Activated naive CD8-positive, alpha-beta T cell treated with anti-CD3 and anti-CD28 coated beads for 36 hours (primary cell): Measurements from ENCODE around the gene EBF4. TPM values are rescaled to one million over a fixed set of nuclear protein-coding genes. Genes with fewer than 3 reads are reported as not detected.

Experiments used
- DNase-seq: peaks from one replicate; pipeline ENCODE4 v3.0.0; 2021
- H3K27ac Mint-ChIP-seq: one replicate; pipeline ENCODE4 v1.8.0; 2022; ENCODE audit warnings: mild to moderate bottlenecking, moderate library complexity, mixed read lengths
- H3K27me3 Mint-ChIP-seq: one replicate; pipeline ENCODE4 v1.8.0; 2022; ENCODE audit warnings: mild to moderate bottlenecking, mixed read lengths
- H3K36me3 Mint-ChIP-seq: one replicate; pipeline ENCODE4 v1.8.0; 2021; ENCODE audit warnings: mild to moderate bottlenecking, mixed read lengths
- H3K4me1 Mint-ChIP-seq: one replicate; pipeline ENCODE4 v1.8.0; 2021; ENCODE audit warnings: mixed read lengths
- H3K4me3 Mint-ChIP-seq: one replicate; pipeline ENCODE4 v1.8.0; 2022; ENCODE audit warnings: mild to moderate bottlenecking, moderate library complexity, mixed read lengths
- H3K9me3 Mint-ChIP-seq: one replicate; pipeline ENCODE4 v1.8.0; 2022; ENCODE audit warnings: mixed read lengths
- total RNA-seq, 2 experiments: library from RNA; stranded (reverse); gene quantifications; one replicate each; pipeline ENCODE4 v1.2.3, GENCODE V29; 2021

Gene EBF4
- total RNA-seq, 2 experiments from 2014 or later, result 0.66 to 0.98 TPM

- Mint-ChIP-seq H3K9me3 (no peaks in the 10 kb centered on the region), H3K4me3 (no peak overlapping the region)
Measured at GRCh38 chr20:2705931-2706645, 13.5 kb downstream of the EBF4 start.

GRCh38 chr20:2706688-2707352 lies 14.2 kb downstream of the EBF4 start:
- H3K4me3 Mint-ChIP-seq, result no peak overlapping the region
- no peaks in the 10 kb centered on the region for H3K9me3 Mint-ChIP-seq
- no peaks in the 10 kb centered on the region for H3K27me3 Mint-ChIP-seq
- no peaks in the 10 kb centered on the region for H3K36me3 Mint-ChIP-seq
- H3K27ac Mint-ChIP-seq, result no peak overlapping the region
- DNase-seq, result no peak
- H3K4me1 Mint-ChIP-seq, result peaks cover 5% of the 10 kb centered on the region

More at GRCh38 chr20:2705931-2706645, 13.5 kb downstream of the EBF4 start:
- Mint-ChIP-seq H3K27me3 (no peaks in the 10 kb centered on the region), H3K4me1 (peaks cover 5% of the 10 kb centered on the region), H3K27ac (no peak overlapping the region), H3K36me3 (no peaks in the 10 kb centered on the region)
- DNase-seq, result no peak

- Mint-ChIP-seq H3K4me1 (peaks cover 5% of the 10 kb centered on the region), H3K9me3 (no peaks in the 10 kb centered on the region), H3K36me3 (no peaks in the 10 kb centered on the region), H3K27me3 (no peaks in the 10 kb centered on the region), H3K4me3 (no peak overlapping the region), H3K27ac (no peak overlapping the region)
- DNase-seq, result no peak
Measured at GRCh38 chr20:2707353-2708072, 14.9 kb downstream of the EBF4 start.

GRCh38 chr20:2708073-2708415 lies 15.5 kb downstream of the EBF4 start:
- no peak overlapping the region for H3K27ac Mint-ChIP-seq
- no peak overlapping the region for H3K4me3 Mint-ChIP-seq
- H3K4me1 Mint-ChIP-seq, result peaks cover 5% of the 10 kb centered on the region
- DNase-seq, result no peak
- H3K9me3 Mint-ChIP-seq, result no peaks in the 10 kb centered on the region
- no peaks in the 10 kb centered on the region for H3K27me3 Mint-ChIP-seq
- no peaks in the 10 kb centered on the region for H3K36me3 Mint-ChIP-seq

GRCh38 chr20:2708665-2709064 lies 16.1 kb downstream of the EBF4 start:
- Mint-ChIP-seq H3K36me3 (no peaks in the 10 kb centered on the region), H3K9me3 (no peaks in the 10 kb centered on the region), H3K27ac (no peak overlapping the region), H3K27me3 (no peaks in the 10 kb centered on the region), H3K4me1 (peaks cover 5% of the 10 kb centered on the region), H3K4me3 (no peak overlapping the region)
- no peak for DNase-seq

- no peaks in the 10 kb centered on the region for H3K36me3 Mint-ChIP-seq
- no peak overlapping the region for H3K27ac Mint-ChIP-seq
- H3K27me3 Mint-ChIP-seq, result no peaks in the 10 kb centered on the region
- no peak overlapping the region for H3K4me3 Mint-ChIP-seq
- no peak for DNase-seq
- no peaks in the 10 kb centered on the region for H3K9me3 Mint-ChIP-seq
- H3K4me1 Mint-ChIP-seq, result peaks cover 5% of the 10 kb centered on the region
Measured at GRCh38 chr20:2709205-2709981, 16.8 kb downstream of the EBF4 start.

GRCh38 chr20:2713285-2713684 lies 20.7 kb downstream of the EBF4 start:
- H3K4me1 Mint-ChIP-seq, result no peaks in the 10 kb centered on the region
- H3K27ac Mint-ChIP-seq, result no peak overlapping the region
- DNase-seq, result no peak
- H3K9me3 Mint-ChIP-seq, result no peaks in the 10 kb centered on the region
- no peaks in the 10 kb centered on the region for H3K27me3 Mint-ChIP-seq
- no peaks in the 10 kb centered on the region for H3K36me3 Mint-ChIP-seq
- no peak overlapping the region for H3K4me3 Mint-ChIP-seq

GRCh38 chr20:2729251-2729713 lies 36.7 kb downstream of the EBF4 start:
- no peaks in the 10 kb centered on the region for H3K27me3 Mint-ChIP-seq
- peak overlapping the region; percentile 84 for H3K27ac Mint-ChIP-seq
- H3K4me3 Mint-ChIP-seq, result peak overlapping the region; percentile 49
- DNase-seq, result no peak
- peaks cover 24% of the 10 kb centered on the region for H3K9me3 Mint-ChIP-seq
- H3K36me3 Mint-ChIP-seq, result peaks cover 3% of the 10 kb centered on the region
- H3K4me1 Mint-ChIP-seq, result peaks cover 21% of the 10 kb centered on the region

GRCh38 chr20:2729791-2730190 lies 37.2 kb downstream of the EBF4 start:
- H3K36me3 Mint-ChIP-seq, result peaks cover 3% of the 10 kb centered on the region
- H3K27ac Mint-ChIP-seq, result peak overlapping the region; percentile 84
- no peak overlapping the region for H3K4me3 Mint-ChIP-seq
- DNase-seq, result no peak
- peaks cover 21% of the 10 kb centered on the region for H3K4me1 Mint-ChIP-seq
- no peaks in the 10 kb centered on the region for H3K27me3 Mint-ChIP-seq
- peaks cover 24% of the 10 kb centered on the region for H3K9me3 Mint-ChIP-seq

- no peak for DNase-seq
- Mint-ChIP-seq H3K4me3 (no peak overlapping the region), H3K27ac (no peak overlapping the region), H3K4me1 (peaks cover 15% of the 10 kb centered on the region), H3K9me3 (peaks cover 24% of the 10 kb centered on the region), H3K36me3 (peaks cover 3% of the 10 kb centered on the region), H3K27me3 (no peaks in the 10 kb centered on the region)
Measured at GRCh38 chr20:2734899-2735298, 42.3 kb downstream of the EBF4 start.

- Mint-ChIP-seq H3K36me3 (peaks cover 3% of the 10 kb centered on the region), H3K9me3 (peaks cover 14% of the 10 kb centered on the region), H3K4me1 (peaks cover 24% of the 10 kb centered on the region), H3K4me3 (no peak overlapping the region), H3K27ac (no peak overlapping the region), H3K27me3 (no peaks in the 10 kb centered on the region)
- no peak for DNase-seq
Measured at GRCh38 chr20:2736441-2736840, 43.9 kb downstream of the EBF4 start.

GRCh38 chr20:2738331-2739041 lies 45.9 kb downstream of the EBF4 start:
- Mint-ChIP-seq H3K27ac (no peak overlapping the region), H3K4me1 (peaks cover 42% of the 10 kb centered on the region), H3K4me3 (no peak overlapping the region), H3K27me3 (no peaks in the 10 kb centered on the region), H3K36me3 (peaks cover 1% of the 10 kb centered on the region), H3K9me3 (peaks cover 2% of the 10 kb centered on the region)
- no peak for DNase-seq

GRCh38 chr20:2739042-2739398 lies 46.4 kb downstream of the EBF4 start:
- Mint-ChIP-seq H3K27me3 (no peaks in the 10 kb centered on the region), H3K4me1 (peaks cover 44% of the 10 kb centered on the region), H3K9me3 (no peaks in the 10 kb centered on the region), H3K36me3 (peaks cover 1% of the 10 kb centered on the region), H3K27ac (no peak overlapping the region), H3K4me3 (no peak overlapping the region)
- no peak for DNase-seq

- Mint-ChIP-seq H3K4me3 (no peak overlapping the region), H3K4me1 (peaks cover 42% of the 10 kb centered on the region), H3K27ac (peak overlapping the region; percentile 27), H3K36me3 (peaks cover 1% of the 10 kb centered on the region), H3K27me3 (no peaks in the 10 kb centered on the region), H3K9me3 (no peaks in the 10 kb centered on the region)
- DNase-seq, result no peak
Measured at GRCh38 chr20:2740702-2741101, 48.1 kb downstream of the EBF4 start.
